ENCODE results near the gene WSB1. TPM values are rescaled to one million over a fixed set of nuclear protein-coding genes. Genes with fewer than 3 reads are reported as not detected.

Gene WSB1
- total and polyA plus RNA-seq, 10 of the 15 experiments (the other 5 are each of a cell fraction or from before 2014, with no cell fraction given) = 26.6 to 458 (median 101) TPM

DNA sequence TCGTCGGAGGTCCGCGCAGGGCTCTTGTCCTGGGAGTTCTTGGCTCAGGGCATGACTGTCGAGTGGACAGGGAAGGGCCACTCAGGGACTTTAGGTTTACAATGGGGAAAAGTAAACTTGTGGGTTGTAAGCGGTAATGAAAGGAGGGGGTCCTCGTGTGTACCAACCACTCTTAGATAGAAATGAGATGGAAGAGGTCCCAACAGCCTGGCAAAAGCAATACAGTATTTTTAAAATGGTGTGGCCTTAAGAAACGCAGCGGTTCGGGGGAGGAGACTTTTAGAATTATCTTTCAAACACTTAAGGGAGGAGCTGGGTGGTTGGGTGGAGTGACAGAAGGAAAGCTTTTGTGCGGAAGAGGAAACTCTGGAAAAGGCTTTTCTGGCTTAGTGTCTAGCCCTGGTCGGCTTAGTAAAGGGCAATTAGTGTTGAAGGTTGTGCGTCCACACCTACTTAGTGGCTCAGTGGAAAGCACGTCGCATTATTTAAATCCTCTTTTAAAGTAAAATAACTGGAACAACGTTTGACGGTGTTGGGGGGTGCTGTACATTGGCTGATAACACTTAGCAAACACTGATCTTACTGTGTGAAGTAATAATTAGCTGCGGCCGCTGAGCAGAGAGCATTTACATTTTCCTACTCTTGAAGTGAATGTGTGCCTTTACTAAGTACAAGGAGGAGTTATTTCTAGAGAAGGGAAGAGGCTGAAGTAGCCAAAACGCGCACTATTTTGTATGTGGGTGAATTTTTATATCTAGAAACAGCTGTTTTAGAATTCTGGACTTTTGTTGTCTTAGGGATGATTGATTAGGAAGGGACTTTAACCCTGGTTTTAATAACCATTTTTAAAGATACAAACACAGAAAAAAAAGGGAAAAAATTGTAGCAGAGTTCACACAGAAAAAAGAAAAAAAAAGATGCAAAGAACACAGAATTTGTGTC is 1.0 kb downstream of the WSB1 start (continued):
- TF ChIP-seq, protein P1, sequence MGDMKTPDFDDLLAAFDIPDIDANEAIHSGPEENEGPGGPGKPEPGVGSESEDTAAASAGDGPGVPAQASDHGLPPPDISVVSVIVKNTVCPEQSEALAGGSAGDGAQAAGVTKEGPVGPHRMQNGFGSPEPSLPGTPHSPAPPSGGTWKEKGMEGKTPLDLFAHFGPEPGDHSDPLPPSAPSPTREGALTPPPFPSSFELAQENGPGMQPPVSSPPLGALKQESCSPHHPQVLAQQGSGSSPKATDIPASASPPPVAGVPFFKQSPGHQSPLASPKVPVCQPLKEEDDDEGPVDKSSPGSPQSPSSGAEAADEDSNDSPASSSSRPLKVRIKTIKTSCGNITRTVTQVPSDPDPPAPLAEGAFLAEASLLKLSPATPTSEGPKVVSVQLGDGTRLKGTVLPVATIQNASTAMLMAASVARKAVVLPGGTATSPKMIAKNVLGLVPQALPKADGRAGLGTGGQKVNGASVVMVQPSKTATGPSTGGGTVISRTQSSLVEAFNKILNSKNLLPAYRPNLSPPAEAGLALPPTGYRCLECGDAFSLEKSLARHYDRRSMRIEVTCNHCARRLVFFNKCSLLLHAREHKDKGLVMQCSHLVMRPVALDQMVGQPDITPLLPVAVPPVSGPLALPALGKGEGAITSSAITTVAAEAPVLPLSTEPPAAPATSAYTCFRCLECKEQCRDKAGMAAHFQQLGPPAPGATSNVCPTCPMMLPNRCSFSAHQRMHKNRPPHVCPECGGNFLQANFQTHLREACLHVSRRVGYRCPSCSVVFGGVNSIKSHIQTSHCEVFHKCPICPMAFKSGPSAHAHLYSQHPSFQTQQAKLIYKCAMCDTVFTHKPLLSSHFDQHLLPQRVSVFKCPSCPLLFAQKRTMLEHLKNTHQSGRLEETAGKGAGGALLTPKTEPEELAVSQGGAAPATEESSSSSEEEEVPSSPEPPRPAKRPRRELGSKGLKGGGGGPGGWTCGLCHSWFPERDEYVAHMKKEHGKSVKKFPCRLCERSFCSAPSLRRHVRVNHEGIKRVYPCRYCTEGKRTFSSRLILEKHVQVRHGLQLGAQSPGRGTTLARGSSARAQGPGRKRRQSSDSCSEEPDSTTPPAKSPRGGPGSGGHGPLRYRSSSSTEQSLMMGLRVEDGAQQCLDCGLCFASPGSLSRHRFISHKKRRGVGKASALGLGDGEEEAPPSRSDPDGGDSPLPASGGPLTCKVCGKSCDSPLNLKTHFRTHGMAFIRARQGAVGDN (IDR thresholded peaks at IDR 0.05) = no peak; the same call in 1 of the 2 replicates
- peak; percentile 71; the same call in 1 of the 2 replicates for TF ChIP-seq IRF4 (IDR thresholded peaks at IDR 0.05; ENCODE audit: low read depth, low read length)
- no peak for TF ChIP-seq ZNF207 (IDR thresholded peaks at IDR 0.05; ENCODE audit: borderline replicate concordance)
- no peak for TF ChIP-seq HSF1 (IDR thresholded peaks at IDR 0.05; ENCODE audit: low read depth, low read length)
- no peak for TF ChIP-seq ESRRA (IDR thresholded peaks at IDR 0.05; ENCODE audit: low read length)
- TF ChIP-seq GABPA (IDR thresholded peaks at IDR 0.05; ENCODE audit: low read depth) = 0 out of 2 replicates have a peak, but pooled peaks have one; percentile 47
- no peak for TF ChIP-seq SPI1 (IDR thresholded peaks at IDR 0.05; ENCODE audit: borderline replicate concordance, insufficient read depth, low read depth, low read length)
- TF ChIP-seq CBFB (IDR thresholded peaks at IDR 0.05; ENCODE audit: low read depth) = no peak
- no peak for TF ChIP-seq FOXK2 (IDR thresholded peaks at IDR 0.05)
- peak; percentile 30 for TF ChIP-seq IKZF1 (conservative IDR thresholded peaks at IDR 0.05)
- TF ChIP-seq EZH2 (IDR thresholded peaks at IDR 0.05; ENCODE audit: borderline replicate concordance, control insufficient read depth, low read depth, low read length) = no peak
- peak; percentile 59; the same call in 1 of the 2 replicates for TF ChIP-seq FOXM1 (IDR thresholded peaks at IDR 0.05; ENCODE audit: low read depth, low read length)
- TF ChIP-seq NFYA (IDR thresholded peaks at IDR 0.05; ENCODE audit: borderline replicate concordance, low read depth, low read length) = no peak
- TF ChIP-seq TCF3 (IDR thresholded peaks at IDR 0.05; ENCODE audit: borderline replicate concordance, insufficient read depth, low read depth, low read length) = no peak
- peak; percentile 39; the same call in 1 of the 2 replicates for TF ChIP-seq BACH1 (IDR thresholded peaks at IDR 0.05; ENCODE audit: borderline replicate concordance)
- TF ChIP-seq MYB (IDR thresholded peaks at IDR 0.05; ENCODE audit: borderline replicate concordance, low read depth, low read length) = no peak
- TF ChIP-seq, protein P2, sequence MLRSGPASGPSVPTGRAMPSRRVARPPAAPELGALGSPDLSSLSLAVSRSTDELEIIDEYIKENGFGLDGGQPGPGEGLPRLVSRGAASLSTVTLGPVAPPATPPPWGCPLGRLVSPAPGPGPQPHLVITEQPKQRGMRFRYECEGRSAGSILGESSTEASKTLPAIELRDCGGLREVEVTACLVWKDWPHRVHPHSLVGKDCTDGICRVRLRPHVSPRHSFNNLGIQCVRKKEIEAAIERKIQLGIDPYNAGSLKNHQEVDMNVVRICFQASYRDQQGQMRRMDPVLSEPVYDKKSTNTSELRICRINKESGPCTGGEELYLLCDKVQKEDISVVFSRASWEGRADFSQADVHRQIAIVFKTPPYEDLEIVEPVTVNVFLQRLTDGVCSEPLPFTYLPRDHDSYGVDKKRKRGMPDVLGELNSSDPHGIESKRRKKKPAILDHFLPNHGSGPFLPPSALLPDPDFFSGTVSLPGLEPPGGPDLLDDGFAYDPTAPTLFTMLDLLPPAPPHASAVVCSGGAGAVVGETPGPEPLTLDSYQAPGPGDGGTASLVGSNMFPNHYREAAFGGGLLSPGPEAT (IDR thresholded peaks at IDR 0.05; ENCODE audit: low read depth) = no peak
- TF ChIP-seq MXI1 (IDR thresholded peaks at IDR 0.05; ENCODE audit: low read depth, low read length) = no peak
- TF ChIP-seq MTA2 (IDR thresholded peaks at IDR 0.05; ENCODE audit: low read depth) = peak; percentile 72
- no peak for TF ChIP-seq RBBP5 (conservative IDR thresholded peaks at IDR 0.05)

Data from GM12878 (cell line).